Endothelial cell of umbilical vein (primary cell): ENCODE measurements around the gene SLC38A2.

Source experiments
- CTCF ChIP-seq, 2 donors: IDR thresholded peaks; 1 replicate in 1 of 2; 2 replicates in 1 of 2; pipeline ENCODE4 v1.5.1; 2011; ENCODE audit warnings: low read length in 2 of 2, mild to moderate bottlenecking in 2 of 2, moderate library complexity in 2 of 2, control low read depth in 1 of 2, inconsistent platforms in 1 of 2, low read depth in 1 of 2; ENCODE audit not compliant: insufficient read depth in 1 of 2; ENCODE audit errors: extremely low read depth in 1 of 2
- FOS ChIP-seq: IDR thresholded peaks from 2 replicates; pipeline ENCODE4 v1.6.1; 2011; ENCODE audit warnings: mild to moderate bottlenecking, low read length, moderate library complexity, borderline replicate concordance; ENCODE audit not compliant: insufficient read depth
- MYC ChIP-seq: IDR thresholded peaks from one replicate; pipeline ENCODE4 v1.6.1; 2011; ENCODE audit warnings: mild to moderate bottlenecking, low read depth, low read length
- POLR2AphosphoS5 ChIP-seq: IDR thresholded peaks from 2 replicates; pipeline ENCODE4 v1.6.1; 2012; ENCODE audit warnings: low read depth, mild to moderate bottlenecking, control low read depth, low read length, moderate library complexity; ENCODE audit not compliant: insufficient read depth

DNA sequence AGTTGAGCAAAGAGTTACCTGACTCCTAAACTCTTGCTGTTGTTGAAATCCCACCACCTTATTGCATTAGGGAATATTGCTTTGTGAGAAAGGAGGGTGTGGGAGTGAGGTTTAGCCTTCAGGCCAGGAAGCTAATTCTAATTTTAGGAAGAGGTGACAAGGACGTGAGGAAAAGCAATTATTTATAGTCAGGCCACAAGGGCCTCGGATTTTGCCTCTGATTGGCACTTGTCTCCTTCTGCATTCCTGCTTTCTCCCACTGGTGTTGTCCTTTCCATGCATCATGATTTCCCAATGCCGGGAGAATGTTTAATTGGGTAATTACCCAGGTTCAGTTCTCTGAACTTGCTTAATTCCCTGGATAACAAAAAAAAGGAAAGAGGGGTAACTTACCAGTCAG lies 37.9 kb upstream of the SLC38A2 start:
- no peak for TF ChIP-seq MYC
- TF ChIP-seq CTCF (IDR thresholded peaks at IDR 0.05; ENCODE audit: extremely low read depth in 1 of 2, insufficient read depth in 1 of 2, low read depth in 1 of 2, low read length in 2 of 2), result no peak
- no peak for TF ChIP-seq POLR2AphosphoS5
- no peak for TF ChIP-seq FOS
